HEK293 (cell line): Measurements from ENCODE around the gene SVIL.
"Not testable (repeated sequence)": the region's sequence is repeated elsewhere in the genome, so short reads cannot be mapped to it uniquely, and the experiment has no call there.

Experiments
- CTCF ChIA-PET: fragments of 350-600 bp; formaldehyde crosslinking; extraction: SDS; loops from one replicate; lab custom pipeline; 2021; ENCODE audit warnings: antibody characterized with exemption; lab: Yijun Ruan, JAX
- POLR2A ChIA-PET: fragments of 300-600 bp; formaldehyde crosslinking; extraction: SDS; loops from one replicate; lab custom pipeline; 2020; ENCODE audit warnings: antibody characterized with exemption, inconsistent platforms; lab: Yijun Ruan, JAX
- H3K27ac ChIP-seq: fragments of 200-500 bp; sonication (Bioruptor generic); 2 replicates; pipeline ENCODE4 v1.5.1; 2014; ENCODE audit warnings: low read depth, low read length, control low read depth, inconsistent platforms; ENCODE audit errors: extremely low read depth
- H3K36me3 ChIP-seq, 2 experiments: fragments of 200-500 bp in 1 of 2; sonication (Bioruptor generic) in 1 of 2; 1 replicate in 1 of 2; 2 replicates in 1 of 2; pipeline ENCODE4 v1.5.1; 2014 to 2017; ENCODE audit warnings: inconsistent platforms in 2 of 2, low read length in 2 of 2; ENCODE audit not compliant: control insufficient read depth in 2 of 2, insufficient read depth in 1 of 2
- H3K4me1 ChIP-seq: fragments of 200-500 bp; sonication (Bioruptor generic); 2 replicates; pipeline ENCODE4 v1.5.1; 2014; ENCODE audit warnings: mild to moderate bottlenecking, low read length, inconsistent platforms; ENCODE audit not compliant: control insufficient read depth, insufficient read depth
- H3K4me3 ChIP-seq: 2 replicates; pipeline ENCODE4 v1.5.1; 2011; ENCODE audit warnings: low read depth, mild to moderate bottlenecking, control low read depth, low read length, moderate library complexity
- H3K9me3 ChIP-seq: fragments of 200-500 bp; sonication (Bioruptor generic); 2 replicates; pipeline ENCODE4 v1.5.1; 2014; ENCODE audit warnings: low read depth, low read length, inconsistent platforms; ENCODE audit not compliant: control insufficient read depth, insufficient read depth
- BCL11B ChIP-seq: fragments of 450-650 bp; formaldehyde crosslinking; IDR thresholded peaks from 2 replicates; pipeline ENCODE4 v1.5.1; 2016; ENCODE audit warnings: low read depth, missing biosample characterization, missing genetic modification characterization
- CTCF ChIP-seq: fragments of 450-650 bp; formaldehyde crosslinking; IDR thresholded peaks from 2 replicates; pipeline ENCODE4 v1.5.1; 2016; ENCODE audit warnings: missing biosample characterization, missing genetic modification characterization
- EGR2 ChIP-seq: fragments of 450-650 bp; formaldehyde crosslinking; IDR thresholded peaks from 2 replicates; pipeline ENCODE4 v1.5.1; 2016; ENCODE audit warnings: low read depth, missing biosample characterization, missing genetic modification characterization
- GLI2 ChIP-seq: fragments of 450-650 bp; formaldehyde crosslinking; IDR thresholded peaks from 2 replicates; pipeline ENCODE4; 2017; ENCODE audit warnings: missing biosample characterization, missing genetic modification characterization, low read depth, borderline replicate concordance
- KLF7 ChIP-seq: fragments of 450-650 bp; formaldehyde crosslinking; IDR thresholded peaks from 2 replicates; pipeline ENCODE4 v1.5.1; 2016; ENCODE audit warnings: missing biosample characterization, missing genetic modification characterization, borderline replicate concordance
- MYNN ChIP-seq: fragments of 450-650 bp; formaldehyde crosslinking; IDR thresholded peaks from 2 replicates; pipeline ENCODE4 v1.5.1; 2016; ENCODE audit warnings: missing biosample characterization, missing genetic modification characterization, borderline replicate concordance
- ZBTB17 ChIP-seq: fragments of 450-650 bp; formaldehyde crosslinking; IDR thresholded peaks from 2 replicates; pipeline ENCODE4 v1.5.1; 2016; ENCODE audit warnings: missing biosample characterization, missing genetic modification characterization
- ZBTB48 ChIP-seq: fragments of 450-650 bp; formaldehyde crosslinking; IDR thresholded peaks from 2 replicates; pipeline ENCODE4 v1.5.1; 2016; ENCODE audit warnings: missing biosample characterization, missing genetic modification characterization
- ZBTB8A ChIP-seq: fragments of 450-650 bp; formaldehyde crosslinking; IDR thresholded peaks from 2 replicates; pipeline ENCODE4 v1.5.1; 2016; ENCODE audit warnings: missing biosample characterization, missing genetic modification characterization
- ZNF121 ChIP-seq: fragments of 450-650 bp; formaldehyde crosslinking; IDR thresholded peaks from 2 replicates; pipeline ENCODE4 v1.5.1; 2016; ENCODE audit warnings: missing biosample characterization, missing genetic modification characterization
- ZNF133 ChIP-seq: fragments of 450-650 bp; formaldehyde crosslinking; IDR thresholded peaks from 2 replicates; pipeline ENCODE4 v1.5.1; 2016; ENCODE audit warnings: missing biosample characterization, missing genetic modification characterization
- ZNF184 ChIP-seq: fragments of 450-650 bp; IDR thresholded peaks from 2 replicates; pipeline ENCODE4 v1.5.1; 2018; ENCODE audit warnings: missing biosample characterization, mild to moderate bottlenecking, missing genetic modification characterization
- ZNF26 ChIP-seq: fragments of 450-650 bp; formaldehyde crosslinking; IDR thresholded peaks from 2 replicates; pipeline ENCODE4 v1.5.1; 2016; ENCODE audit warnings: missing biosample characterization, missing genetic modification characterization
- ZNF518A ChIP-seq: fragments of 450-650 bp; formaldehyde crosslinking; conservative IDR thresholded peaks from 2 replicates; pipeline ENCODE4 v1.5.1; 2016; ENCODE audit warnings: low read depth, missing biosample characterization, missing genetic modification characterization
- ZNF521 ChIP-seq: fragments of 450-650 bp; formaldehyde crosslinking; IDR thresholded peaks from 2 replicates; pipeline ENCODE4 v1.5.1; 2017; ENCODE audit warnings: missing biosample characterization, mild to moderate bottlenecking, missing genetic modification characterization
- ZNF600 ChIP-seq: fragments of 450-650 bp; formaldehyde crosslinking; IDR thresholded peaks from 2 replicates; pipeline ENCODE4 v1.5.1; 2016; ENCODE audit warnings: missing biosample characterization, missing genetic modification characterization
- ZNF610 ChIP-seq: fragments of 450-650 bp; formaldehyde crosslinking; IDR thresholded peaks from 2 replicates; pipeline ENCODE4 v1.5.1; 2016; ENCODE audit warnings: missing biosample characterization, missing genetic modification characterization, borderline replicate concordance
- ZNF654 ChIP-seq: fragments of 450-650 bp; formaldehyde crosslinking; IDR thresholded peaks from 2 replicates; pipeline ENCODE4 v1.5.1; 2016; ENCODE audit warnings: low read depth, missing biosample characterization, missing genetic modification characterization

The SVIL gene

GRCh38 chr10:29450405-29450804 lies 184.4 kb downstream of the SVIL start (continued):
- TF ChIP-seq ZNF26, result no peak
- no peak for TF ChIP-seq ZNF610 (tag by site-specific recombination)
- no peak for TF ChIP-seq ZNF133
- TF ChIP-seq ZBTB8A (tag by site-specific recombination), result no peak
- no peak for TF ChIP-seq ZNF518A (tag by site-specific recombination)
- TF ChIP-seq MYNN (tag by site-specific recombination), result no peak
- no peak for TF ChIP-seq EGR2 (tag by site-specific recombination)
- TF ChIP-seq ZNF521, result no peak
- TF ChIP-seq, all 188 proteins: peak for 0

- H3K9me3 ChIP-seq, POLR2A ChIA-PET, H3K4me3 ChIP-seq, H3K4me1 ChIP-seq, H3K27ac ChIP-seq, H3K36me3 ChIP-seq: not testable (repeated sequence)
- CTCF ChIA-PET, result interaction anchor here (0.5 to 2.2 kb wide), 40 partner anchors 9 to 1895 kb away, joined by 3 to 14 read pairs (median 4); no protein-coding TSS in a partner anchor
- TF ChIP-seq ZNF654 (tag by site-specific recombination) (peak; percentile 34), CTCF (tag by site-specific recombination) (0 out of 2 replicates have a peak, but pooled peaks have one; percentile 43)
Observed at GRCh38 chr10:29448756-29449592, 185.8 kb downstream of the SVIL start.

- Histone ChIP-seq H3K4me1 (no peaks in the 10 kb centered on the region), H3K9me3 (no peaks in the 10 kb centered on the region)
- peak; percentile 58 for TF ChIP-seq ZNF600 (tag by site-specific recombination)
- peak; percentile 61 for TF ChIP-seq ZBTB17
- no peak for TF ChIP-seq KLF7 (tag by site-specific recombination)
- TF ChIP-seq ZNF121, result no peak
- TF ChIP-seq ZNF184 (tag by site-specific recombination), result no peak
- TF ChIP-seq BCL11B (tag by site-specific recombination), result no peak
- no peak for TF ChIP-seq ZBTB48 (tag by site-specific recombination)
- TF ChIP-seq GLI2, result no peak
- TF ChIP-seq, all 188 proteins: peak for 2
- Histone ChIP-seq H3K27ac (no peak overlapping the region), H3K4me3 (no peak overlapping the region), H3K36me3 (peaks cover 0 to 4% of the 10 kb centered on the region in 2 experiments; a peak in 1 of 3 replicates)
- ChIA-PET POLR2A (no interaction called here), CTCF (interaction anchor here (0.5 to 2.2 kb wide), 30 partner anchors 8 to 1894 kb away, joined by 3 to 14 read pairs (median 4); no protein-coding TSS in a partner anchor)
Observed at GRCh38 chr10:29448125-29448524, 186.6 kb downstream of the SVIL start.
